SK-N-SH treated with all-trans-retinoic acid at 6 μM for 48 hours (cell line): Measurements from ENCODE around the gene LRRC25.
A peak's percentile ranks its signal among the peaks of the same experiment; 100 is the strongest.
"Not testable (repeated sequence)": the region's sequence is repeated elsewhere in the genome, so short reads cannot be mapped to it uniquely, and the experiment has no call there.

ENCODE experiments used
- ATAC-seq: fragments of 200-7000 bp; cut with Tn5 transposase; 3 replicates; pipeline ENCODE4 v1.9.1; 2020; ENCODE audit warnings: mild to moderate bottlenecking, moderate library complexity
- ARNTL ChIP-seq: fragments of 450-650 bp; formaldehyde crosslinking; IDR thresholded peaks from 2 replicates; pipeline ENCODE4 v1.5.0; 2020; ENCODE audit warnings: low read depth, mild to moderate bottlenecking, moderate library complexity, borderline replicate concordance
- BACH2 ChIP-seq: fragments of 250-450 bp; sonication (Bioruptor Pico); IDR thresholded peaks from 2 replicates; pipeline ENCODE4 v1.9.0; 2021; ENCODE audit warnings: mild to moderate bottlenecking, borderline replicate concordance
- CREB5 ChIP-seq: fragments of 250-450 bp; sonication (Bioruptor Pico); IDR thresholded peaks from 2 replicates; pipeline ENCODE4 v1.5.1; 2020; ENCODE audit warnings: low read depth, mild to moderate bottlenecking, moderate library complexity
- CSDC2 ChIP-seq: fragments of 250-450 bp; sonication (Bioruptor Pico); IDR thresholded peaks from 2 replicates; pipeline ENCODE4 v1.5.0; 2020; ENCODE audit warnings: mild to moderate bottlenecking, moderate library complexity
- ESRRG ChIP-seq: fragments of 250-450 bp; sonication (Bioruptor Pico); IDR thresholded peaks from 2 replicates; pipeline ENCODE4 v1.6.1; 2021; ENCODE audit warnings: mild to moderate bottlenecking
- GLIS3 ChIP-seq: fragments of 250-450 bp; sonication (Bioruptor Pico); IDR thresholded peaks from 2 replicates; pipeline ENCODE4 v1.5.0; 2020; ENCODE audit warnings: mild to moderate bottlenecking, moderate library complexity
- ISL1 ChIP-seq: fragments of 250-450 bp; sonication (Bioruptor Pico); IDR thresholded peaks from 2 replicates; pipeline ENCODE4 v2.1.2; 2022; ENCODE audit warnings: mild to moderate bottlenecking, moderate library complexity
- RARB ChIP-seq: fragments of 250-450 bp; sonication (Bioruptor Pico); IDR thresholded peaks from 2 replicates; pipeline ENCODE4 v1.8.0; 2021; ENCODE audit warnings: mild to moderate bottlenecking, moderate library complexity
- SNAI2 ChIP-seq: fragments of 250-450 bp; sonication (Bioruptor Pico); IDR thresholded peaks from 2 replicates; pipeline ENCODE4 v1.5.0; 2020; ENCODE audit warnings: mild to moderate bottlenecking, moderate library complexity
- TCF4 ChIP-seq: fragments of 250-450 bp; sonication (Bioruptor Pico); IDR thresholded peaks from 2 replicates; pipeline ENCODE4 v1.8.0; 2021; ENCODE audit warnings: mild to moderate bottlenecking, moderate library complexity, borderline replicate concordance
- TOX ChIP-seq: fragments of 250-450 bp; sonication (Bioruptor Pico); IDR thresholded peaks from 2 replicates; pipeline ENCODE4 v1.8.0; 2021; ENCODE audit warnings: mild to moderate bottlenecking, moderate library complexity, borderline replicate concordance
- TSHZ2 ChIP-seq: fragments of 250-450 bp; sonication (Bioruptor Pico); IDR thresholded peaks from 2 replicates; pipeline ENCODE4 v1.5.0; 2020; ENCODE audit warnings: mild to moderate bottlenecking, moderate library complexity
- ZC3H10 ChIP-seq: fragments of 250-450 bp; sonication (Bioruptor Pico); IDR thresholded peaks from 2 replicates; pipeline ENCODE4 v1.5.1; 2021; ENCODE audit warnings: mild to moderate bottlenecking, moderate library complexity
- ZFP30 ChIP-seq: fragments of 450-650 bp; formaldehyde crosslinking; IDR thresholded peaks from 2 replicates; pipeline ENCODE4 v1.5.0; 2022; ENCODE audit warnings: mild to moderate bottlenecking, moderate library complexity
- ZNF70 ChIP-seq: fragments of 450-650 bp; formaldehyde crosslinking; IDR thresholded peaks from 2 replicates; pipeline ENCODE4 v1.5.0; 2020; ENCODE audit warnings: mild to moderate bottlenecking, moderate library complexity

LRRC25 gene

GRCh38 chr19:18412610-18413239 lies 15.3 kb upstream of the LRRC25 start (continued):
- no peak for TF ChIP-seq TSHZ2 (CRISPR knock-in tag)
- TF ChIP-seq, all 23 proteins: peak for 0

- TF ChIP-seq BACH2 (CRISPR knock-in tag): no peak
- no peak for TF ChIP-seq CREB5 (CRISPR knock-in tag)
- no peak for TF ChIP-seq TSHZ2 (CRISPR knock-in tag)
- TF ChIP-seq ESRRG (CRISPR knock-in tag): no peak
- TF ChIP-seq TOX: no peak
- no peak for TF ChIP-seq SNAI2 (CRISPR knock-in tag)
- TF ChIP-seq ISL1 (CRISPR knock-in tag): no peak
- no peak for TF ChIP-seq CSDC2 (CRISPR knock-in tag)
- ATAC-seq: peak; percentile 35; the same call in 2 of the 3 replicates
Observed at GRCh38 chr19:18408053-18408476, 10.6 kb upstream of the LRRC25 start.

GRCh38 chr19:18406749-18407148 lies 9.3 kb upstream of the LRRC25 start:
- TF ChIP-seq CSDC2 (CRISPR knock-in tag) (no peak), BACH2 (CRISPR knock-in tag) (no peak), SNAI2 (CRISPR knock-in tag) (no peak), ESRRG (CRISPR knock-in tag) (no peak), ZFP30 (CRISPR knock-in tag) (no peak), TCF4 (no peak), TOX (no peak), GLIS3 (CRISPR knock-in tag) (no peak), RARB (no peak)
- ATAC-seq: no peak

GRCh38 chr19:18405754-18406153 lies 8.3 kb upstream of the LRRC25 start:
- not testable (repeated sequence) for ATAC-seq

- ATAC-seq: not testable (repeated sequence)
Observed at GRCh38 chr19:18402455-18403248, 5.2 kb upstream of the LRRC25 start.

GRCh38 chr19:18401580-18402112 lies 4.2 kb upstream of the LRRC25 start:
- peak; percentile 83 for ATAC-seq
- TF ChIP-seq CSDC2 (CRISPR knock-in tag) (no peak), ZC3H10 (CRISPR knock-in tag) (no peak), ESRRG (CRISPR knock-in tag) (no peak), ARNTL (CRISPR knock-in tag) (no peak), ZNF70 (CRISPR knock-in tag) (no peak), ZFP30 (CRISPR knock-in tag) (no peak)
